Left kidney (tissue), 2 donors: ENCODE data around the gene LRRC1. TPM values are rescaled to one million over a fixed set of nuclear protein-coding genes. Genes with fewer than 3 reads are reported as not detected.

Experiments
- DNase-seq: peaks from one replicate; pipeline ENCODE4 v3.0.0-alpha.2; 2013
- polyA plus RNA-seq: library from polyadenylated mRNA; unstranded; fragments of 120-200 nt; gene quantifications from one replicate; pipeline ENCODE4 v1.2.1, GENCODE V29; 2013; ENCODE audit not compliant: insufficient read length

The LRRC1 gene
- polyA plus RNA-seq, 1 donor: 32.2 TPM

DNA sequence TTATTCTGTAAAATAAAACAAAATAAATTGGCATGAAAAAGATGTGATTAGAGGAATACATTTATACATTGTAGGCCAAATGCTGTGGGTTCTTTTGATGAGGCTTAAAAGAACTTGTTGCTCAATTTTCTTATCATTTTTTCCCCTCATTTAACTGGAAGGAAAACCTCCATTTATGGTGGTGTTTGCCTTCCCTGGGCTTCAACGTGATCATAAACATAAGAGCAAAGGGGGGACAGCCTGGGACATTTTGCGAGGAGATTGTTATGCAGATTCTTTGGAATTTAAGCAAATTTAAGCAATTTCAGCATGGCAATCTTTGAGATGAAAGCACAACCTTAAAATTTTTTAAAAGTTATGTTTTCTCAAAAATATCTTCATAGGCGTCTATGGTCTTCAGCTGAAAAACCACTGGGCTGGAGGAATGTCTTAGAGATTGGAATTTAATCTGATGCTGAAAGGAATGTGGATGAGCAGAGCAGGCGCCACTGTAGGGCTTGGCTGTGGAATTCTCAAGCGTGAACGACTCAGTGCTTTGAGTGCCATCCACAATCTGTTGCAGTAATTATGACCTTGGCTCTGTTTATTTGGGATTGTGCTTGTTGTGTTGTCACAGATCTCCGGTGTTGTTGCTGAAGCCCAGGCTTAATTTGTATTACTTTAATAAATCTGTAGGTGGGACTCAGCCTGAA lies 167.0 kb downstream of the LRRC1 start:
- DNase-seq: no peak

DNA sequence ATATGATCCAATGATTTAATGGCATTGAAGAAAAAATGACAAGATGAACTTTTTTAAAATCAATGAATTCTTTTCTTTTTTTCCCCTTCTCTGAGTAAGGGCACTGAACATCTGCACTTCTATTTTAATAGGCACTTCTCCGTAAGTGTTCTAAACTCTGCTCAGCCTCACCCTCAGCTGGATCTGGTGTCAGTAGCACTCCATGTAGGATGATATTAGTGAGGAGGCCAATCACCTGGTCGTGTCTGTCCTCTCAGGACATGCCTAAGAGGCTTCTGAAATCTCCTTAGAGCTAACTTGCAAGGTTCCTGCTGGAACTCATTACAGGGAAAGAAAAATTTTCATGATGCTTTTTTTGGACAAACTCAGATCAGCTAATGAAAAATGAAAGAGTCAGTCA lies 167.8 kb downstream of the LRRC1 start:
- no peak for DNase-seq

DNA sequence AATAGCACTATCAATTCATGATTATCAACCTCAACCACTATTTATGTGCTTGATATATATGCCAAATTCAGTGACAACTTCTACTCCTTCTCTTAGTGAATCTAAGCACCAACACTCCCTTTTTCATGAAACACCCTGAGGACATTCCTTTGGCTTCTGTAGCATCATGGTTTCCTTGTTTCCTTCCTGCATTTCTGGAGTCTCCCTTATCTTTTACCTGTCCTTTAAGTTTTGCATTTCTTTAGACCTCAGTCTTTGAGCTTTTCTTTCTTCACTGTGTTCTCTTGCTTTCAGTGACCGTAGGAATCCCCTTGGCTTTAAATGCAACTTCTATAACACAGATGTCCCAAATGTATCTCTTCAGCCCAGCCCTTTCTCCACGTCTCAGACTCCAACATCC lies 172.6 kb downstream of the LRRC1 start:
- no peak for DNase-seq

Other genes with a start within 250 kb of the LRRC1 start
- 29.5 TPM for gene GCLC, start 249.9 kb upstream of the LRRC1 start, polyA plus RNA-seq
- gene KLHL31, start 129.2 kb upstream of the LRRC1 start, polyA plus RNA-seq: 5.0 TPM